MM.1S (cell line): ENCODE measurements around the gene CNTNAP2.

Experiments used
- DNase-seq: peaks from one replicate; pipeline ENCODE4 v3.0.0-alpha.2; 2015
- H2AFZ ChIP-seq: fragments of 300-600 bp; sonication (generic); 2 replicates; pipeline ENCODE4 v1.6.0; 2016; ENCODE audit warnings: antibody characterized with exemption, low read length
- H3F3A ChIP-seq: fragments of 300-600 bp; sonication (generic); 2 replicates; pipeline ENCODE4 v1.6.1; 2016; ENCODE audit warnings: mild to moderate bottlenecking, antibody characterized with exemption, low read length, moderate library complexity, mixed read lengths; ENCODE audit not compliant: insufficient read depth
- H3K27ac ChIP-seq: fragments of 300-600 bp; sonication (generic); 2 replicates; pipeline ENCODE4 v1.5.1; 2016; ENCODE audit warnings: mild to moderate bottlenecking, low read length
- H3K27me3 ChIP-seq: fragments of 300-600 bp; sonication (generic); replicated peaks from 2 replicates; pipeline ENCODE4 v1.6.0; 2016; ENCODE audit warnings: low read length; ENCODE audit not compliant: insufficient read depth
- H3K36me3 ChIP-seq: fragments of 300-600 bp; sonication (generic); replicated peaks from 2 replicates; pipeline ENCODE4 v1.6.1; 2016; ENCODE audit warnings: mild to moderate bottlenecking, low read length, mixed read lengths; ENCODE audit not compliant: insufficient read depth
- H3K4me1 ChIP-seq: fragments of 300-600 bp; sonication (generic); 2 replicates; pipeline ENCODE4 v1.6.1; 2016; ENCODE audit warnings: low read length, mixed read lengths
- H3K4me2 ChIP-seq: fragments of 300-600 bp; sonication (generic); 2 replicates; pipeline ENCODE4 v1.6.0; 2016; ENCODE audit warnings: low read depth, low read length
- H3K4me3 ChIP-seq: fragments of 300-600 bp; sonication (generic); 2 replicates; pipeline ENCODE4 v1.5.1; 2016; ENCODE audit warnings: low read length, mixed read lengths
- H3K79me2 ChIP-seq: fragments of 300-600 bp; sonication (generic); 2 replicates; pipeline ENCODE4 v1.6.1; 2016; ENCODE audit warnings: mixed run types, low read length, mixed read lengths
- H3K9ac ChIP-seq: fragments of 300-600 bp; sonication (generic); 2 replicates; pipeline ENCODE4 v1.6.1; 2016; ENCODE audit warnings: low read length, mixed read lengths
- H3K9me2 ChIP-seq: fragments of 300-600 bp; sonication (generic); replicated peaks from 2 replicates; pipeline ENCODE4 v1.6.1; 2016; ENCODE audit warnings: mild to moderate bottlenecking, low read length, mixed read lengths; ENCODE audit not compliant: insufficient read depth
- H3K9me3 ChIP-seq: fragments of 300-600 bp; sonication (generic); replicated peaks from 2 replicates; pipeline ENCODE4 v1.6.1; 2016; ENCODE audit warnings: mild to moderate bottlenecking, low read length, mixed read lengths; ENCODE audit not compliant: insufficient read depth
- H4K20me1 ChIP-seq: fragments of 300-600 bp; sonication (generic); 2 replicates; pipeline ENCODE4 v1.6.1; 2016; ENCODE audit warnings: mild to moderate bottlenecking, low read length, moderate library complexity, mixed read lengths; ENCODE audit not compliant: insufficient read depth
- CTCF ChIP-seq: fragments of 300-600 bp; sonication (generic); IDR thresholded peaks from 2 replicates; pipeline ENCODE4 v1.5.1; 2016; ENCODE audit warnings: antibody characterized with exemption, low read length, mixed read lengths
- EZH2 ChIP-seq: fragments of 300-600 bp; sonication (generic); optimal IDR thresholded peaks from 2 replicates; pipeline ENCODE3; 2017; ENCODE audit warnings: low read depth, mild to moderate bottlenecking, antibody characterized with exemption, low read length, mixed read lengths
- EZH2phosphoT487 ChIP-seq: fragments of 300-600 bp; sonication (generic); IDR thresholded peaks from 2 replicates; pipeline ENCODE4 v1.6.1; 2018; ENCODE audit warnings: antibody characterized with exemption, low read length

CNTNAP2 gene

DNA sequence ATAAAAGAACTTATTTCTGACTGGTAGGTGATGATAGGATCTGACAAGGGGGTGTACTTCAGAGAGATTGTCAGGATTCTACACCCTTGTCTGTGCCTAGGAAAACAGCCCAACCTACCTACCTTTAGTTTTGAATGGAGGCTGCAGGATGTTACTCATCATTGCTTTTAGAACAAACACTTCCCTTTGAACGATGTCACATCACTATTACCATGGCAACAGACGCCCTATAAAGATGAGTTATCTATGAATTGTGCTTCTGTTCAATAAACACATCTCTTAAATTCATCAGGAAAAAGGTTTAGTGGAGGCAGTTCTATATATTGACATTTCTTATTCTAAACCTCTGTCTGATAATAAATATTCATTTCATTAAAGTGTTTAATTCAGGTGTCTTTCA lies 362.4 kb downstream of the CNTNAP2 start:
- no peak overlapping the region for H3K4me2 ChIP-seq
- H3K4me1 ChIP-seq: no peaks in the 10 kb centered on the region
- H3K9ac ChIP-seq: no peak overlapping the region
- no peaks in the 10 kb centered on the region for H3F3A ChIP-seq
- no peak for DNase-seq
- no peaks in the 10 kb centered on the region for H3K9me3 ChIP-seq
- no peak overlapping the region for H3K4me3 ChIP-seq
- TF ChIP-seq EZH2phosphoT487: no peak
- no peak for TF ChIP-seq EZH2
- no peak for TF ChIP-seq CTCF
- H2AFZ ChIP-seq: no peak overlapping the region
- no peaks in the 10 kb centered on the region for H4K20me1 ChIP-seq
- H3K9me2 ChIP-seq: no peaks in the 10 kb centered on the region
- H3K79me2 ChIP-seq: no peaks in the 10 kb centered on the region
- H3K27ac ChIP-seq: no peak overlapping the region
- H3K36me3 ChIP-seq: no peaks in the 10 kb centered on the region
- H3K27me3 ChIP-seq: no peaks in the 10 kb centered on the region

DNA sequence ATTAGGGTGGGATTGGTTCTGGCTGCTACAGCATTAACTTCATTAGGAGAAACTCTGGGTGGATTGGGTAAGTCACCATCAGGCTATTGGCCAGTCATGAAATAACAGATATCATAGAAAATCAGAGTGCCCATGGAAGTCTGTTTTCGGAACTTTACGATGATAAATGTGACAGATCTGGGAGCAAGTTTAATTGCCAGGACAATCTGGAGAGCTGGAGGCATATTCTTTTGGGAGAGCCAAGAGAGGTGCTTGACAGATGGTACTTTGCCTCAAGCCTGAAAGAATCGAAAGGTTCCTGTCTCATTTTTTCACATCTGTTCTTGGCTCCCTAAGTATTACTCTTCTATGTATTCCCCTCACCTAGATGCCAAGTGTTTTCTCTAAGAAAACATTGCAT lies 369.9 kb downstream of the CNTNAP2 start:
- TF ChIP-seq CTCF (no peak), EZH2phosphoT487 (no peak), EZH2 (no peak)
- no peaks in the 10 kb centered on the region for H3K9me2 ChIP-seq
- H3K4me1 ChIP-seq: no peaks in the 10 kb centered on the region
- H3K36me3 ChIP-seq: no peaks in the 10 kb centered on the region
- no peak overlapping the region for H3K9ac ChIP-seq
- H2AFZ ChIP-seq: no peak overlapping the region
- no peaks in the 10 kb centered on the region for H3K27me3 ChIP-seq
- DNase-seq: no peak
- H3K27ac ChIP-seq: no peak overlapping the region
- H3K9me3 ChIP-seq: no peaks in the 10 kb centered on the region
- H3K4me2 ChIP-seq: no peak overlapping the region
- H4K20me1 ChIP-seq: no peaks in the 10 kb centered on the region
- H3K4me3 ChIP-seq: no peak overlapping the region
- H3F3A ChIP-seq: no peaks in the 10 kb centered on the region
- no peaks in the 10 kb centered on the region for H3K79me2 ChIP-seq

GRCh38 chr7:146492017-146492416 lies 375.4 kb downstream of the CNTNAP2 start:
- Histone ChIP-seq H3F3A (no peaks in the 10 kb centered on the region), H2AFZ (no peak overlapping the region), H3K4me1 (no peaks in the 10 kb centered on the region), H3K9me2 (no peaks in the 10 kb centered on the region), H3K79me2 (no peaks in the 10 kb centered on the region), H3K36me3 (no peaks in the 10 kb centered on the region), H3K4me3 (no peak overlapping the region), H3K27me3 (no peaks in the 10 kb centered on the region), H3K27ac (no peak overlapping the region), H3K9me3 (no peaks in the 10 kb centered on the region), H3K9ac (no peak overlapping the region), H4K20me1 (no peaks in the 10 kb centered on the region), H3K4me2 (no peak overlapping the region)
- no peak for TF ChIP-seq EZH2
- DNase-seq: no peak

GRCh38 chr7:146494952-146495596 lies 378.5 kb downstream of the CNTNAP2 start:
- Histone ChIP-seq H3K27me3 (no peaks in the 10 kb centered on the region), H3K9me3 (no peaks in the 10 kb centered on the region)
- no peak for TF ChIP-seq EZH2phosphoT487
- no peak for TF ChIP-seq CTCF
- no peak for TF ChIP-seq EZH2

More at GRCh38 chr7:146494952-146495596, 378.5 kb downstream of the CNTNAP2 start:
- Histone ChIP-seq H4K20me1 (no peaks in the 10 kb centered on the region), H3K4me1 (no peaks in the 10 kb centered on the region), H3K27ac (no peak overlapping the region), H3K36me3 (no peaks in the 10 kb centered on the region), H3F3A (no peaks in the 10 kb centered on the region), H3K4me3 (no peak overlapping the region), H3K79me2 (no peaks in the 10 kb centered on the region), H3K9ac (no peak overlapping the region), H3K4me2 (no peak overlapping the region), H2AFZ (no peak overlapping the region), H3K9me2 (no peaks in the 10 kb centered on the region)
- DNase-seq: no peak
